HFFc6 (cell line): ENCODE results near the gene TEX51. TPM values are rescaled to one million over a fixed set of nuclear protein-coding genes. Genes with fewer than 3 reads are reported as not detected.

ENCODE experiments used
- DNase-seq: peaks from one replicate; pipeline ENCODE4 v3.0.0-alpha.2; 2018
- H3K27ac Mint-ChIP-seq: 2 replicates; pipeline ENCODE4 v1.8.0; 2020; ENCODE audit warnings: mild to moderate bottlenecking, mixed read lengths
- H3K27me3 Mint-ChIP-seq: 2 replicates; pipeline ENCODE4 v1.8.0; 2021; ENCODE audit warnings: mild to moderate bottlenecking, moderate library complexity, mixed read lengths; ENCODE audit not compliant: insufficient read depth
- H3K36me3 Mint-ChIP-seq: 2 replicates; pipeline ENCODE4 v1.8.0; 2021; ENCODE audit warnings: low read depth, mixed read lengths
- H3K4me1 Mint-ChIP-seq: 2 replicates; pipeline ENCODE4 v1.8.0; 2020; ENCODE audit warnings: low read depth, mixed read lengths
- H3K4me3 Mint-ChIP-seq: 2 replicates; pipeline ENCODE4 v1.8.0; 2020; ENCODE audit warnings: mild to moderate bottlenecking, moderate library complexity, mixed read lengths
- H3K9me3 Mint-ChIP-seq: 2 replicates; pipeline ENCODE4 v1.8.0; 2020; ENCODE audit warnings: mild to moderate bottlenecking, mixed read lengths
- total RNA-seq, 6 experiments: library from RNA; stranded (reverse); fragmentation: NEBNext Ultra II Directional; extraction: Animal tissue kit (Norgen Biotek cat#: 25700); gene quantifications; 2 replicates in 1 of 6; 3 replicates in 5 of 6; pipeline ENCODE4 v1.2.3, GENCODE V29; 2021
- TF ChIP-seq, protein P1 (sequence below): fragments of 200-600 bp; sonication (generic); IDR thresholded peaks from 2 replicates; pipeline ENCODE4 v1.5.0; 2021; ENCODE audit warnings: antibody characterized with exemption, mild to moderate bottlenecking

TEX51 gene
- total RNA-seq, 6 experiments from 2014 or later = not detected

DNA sequence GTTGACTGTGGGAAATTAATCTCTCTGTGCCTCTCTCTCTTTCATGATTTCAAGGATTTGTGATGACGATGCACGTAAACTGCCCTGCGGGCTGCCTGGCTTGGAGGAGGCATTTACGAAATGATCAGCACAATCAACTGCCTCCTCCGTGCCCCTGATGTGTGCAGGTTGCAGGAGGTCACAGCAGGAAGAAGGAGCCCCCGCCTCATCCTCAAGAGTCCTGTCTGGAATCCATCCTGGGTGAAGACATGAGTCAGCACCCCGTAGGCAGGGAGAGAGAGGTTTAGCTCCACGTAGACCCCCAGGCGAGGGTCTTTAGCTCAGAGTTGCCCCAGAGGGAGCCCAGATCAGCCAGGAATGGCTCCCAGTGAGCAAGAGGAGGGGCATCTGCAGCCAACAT lies 17.1 kb upstream of the TEX51 start:
- no peak for DNase-seq
- Mint-ChIP-seq H3K9me3 (no peaks in the 10 kb centered on the region; the same call in 1 of the 2 replicates), H3K27ac (no peak overlapping the region), H3K27me3 (peaks cover 3% of the 10 kb centered on the region; the same call in 1 of the 2 replicates), H3K36me3 (no peaks in the 10 kb centered on the region), H3K4me3 (no peak overlapping the region), H3K4me1 (0 out of 2 replicates have a peak, but pooled peaks cover 4% of the 10 kb centered on the region)
- TF ChIP-seq, protein P1, sequence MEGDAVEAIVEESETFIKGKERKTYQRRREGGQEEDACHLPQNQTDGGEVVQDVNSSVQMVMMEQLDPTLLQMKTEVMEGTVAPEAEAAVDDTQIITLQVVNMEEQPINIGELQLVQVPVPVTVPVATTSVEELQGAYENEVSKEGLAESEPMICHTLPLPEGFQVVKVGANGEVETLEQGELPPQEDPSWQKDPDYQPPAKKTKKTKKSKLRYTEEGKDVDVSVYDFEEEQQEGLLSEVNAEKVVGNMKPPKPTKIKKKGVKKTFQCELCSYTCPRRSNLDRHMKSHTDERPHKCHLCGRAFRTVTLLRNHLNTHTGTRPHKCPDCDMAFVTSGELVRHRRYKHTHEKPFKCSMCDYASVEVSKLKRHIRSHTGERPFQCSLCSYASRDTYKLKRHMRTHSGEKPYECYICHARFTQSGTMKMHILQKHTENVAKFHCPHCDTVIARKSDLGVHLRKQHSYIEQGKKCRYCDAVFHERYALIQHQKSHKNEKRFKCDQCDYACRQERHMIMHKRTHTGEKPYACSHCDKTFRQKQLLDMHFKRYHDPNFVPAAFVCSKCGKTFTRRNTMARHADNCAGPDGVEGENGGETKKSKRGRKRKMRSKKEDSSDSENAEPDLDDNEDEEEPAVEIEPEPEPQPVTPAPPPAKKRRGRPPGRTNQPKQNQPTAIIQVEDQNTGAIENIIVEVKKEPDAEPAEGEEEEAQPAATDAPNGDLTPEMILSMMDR = no peak

DNA sequence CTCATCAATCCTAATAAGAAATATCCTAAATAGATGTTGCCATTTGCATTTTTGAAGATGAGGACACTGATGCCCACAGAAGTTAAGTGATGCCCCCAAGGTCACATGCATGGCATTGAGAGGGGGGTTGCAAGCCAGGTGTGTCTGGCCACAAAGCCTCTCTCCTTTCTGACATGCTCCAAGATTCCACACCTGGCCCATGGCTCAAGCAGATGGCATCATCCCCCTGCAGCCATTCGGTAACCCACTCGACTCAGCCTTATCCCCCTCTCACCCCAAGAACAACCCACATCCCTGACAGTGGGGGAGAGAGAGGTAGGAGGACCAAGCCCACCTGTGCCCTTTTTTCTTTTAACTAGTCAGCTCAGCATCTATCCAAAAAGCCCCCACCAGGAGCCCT lies 16.5 kb upstream of the TEX51 start:
- H3K4me3 Mint-ChIP-seq = no peak overlapping the region
- no peak overlapping the region for H3K27ac Mint-ChIP-seq
- peaks cover 5% of the 10 kb centered on the region for H3K27me3 Mint-ChIP-seq
- DNase-seq = no peak
- H3K9me3 Mint-ChIP-seq = no peaks in the 10 kb centered on the region
- H3K36me3 Mint-ChIP-seq = no peaks in the 10 kb centered on the region
- TF ChIP-seq, protein P1 = no peak
- H3K4me1 Mint-ChIP-seq = 0 out of 2 replicates have a peak, but pooled peaks cover 5% of the 10 kb centered on the region

DNA sequence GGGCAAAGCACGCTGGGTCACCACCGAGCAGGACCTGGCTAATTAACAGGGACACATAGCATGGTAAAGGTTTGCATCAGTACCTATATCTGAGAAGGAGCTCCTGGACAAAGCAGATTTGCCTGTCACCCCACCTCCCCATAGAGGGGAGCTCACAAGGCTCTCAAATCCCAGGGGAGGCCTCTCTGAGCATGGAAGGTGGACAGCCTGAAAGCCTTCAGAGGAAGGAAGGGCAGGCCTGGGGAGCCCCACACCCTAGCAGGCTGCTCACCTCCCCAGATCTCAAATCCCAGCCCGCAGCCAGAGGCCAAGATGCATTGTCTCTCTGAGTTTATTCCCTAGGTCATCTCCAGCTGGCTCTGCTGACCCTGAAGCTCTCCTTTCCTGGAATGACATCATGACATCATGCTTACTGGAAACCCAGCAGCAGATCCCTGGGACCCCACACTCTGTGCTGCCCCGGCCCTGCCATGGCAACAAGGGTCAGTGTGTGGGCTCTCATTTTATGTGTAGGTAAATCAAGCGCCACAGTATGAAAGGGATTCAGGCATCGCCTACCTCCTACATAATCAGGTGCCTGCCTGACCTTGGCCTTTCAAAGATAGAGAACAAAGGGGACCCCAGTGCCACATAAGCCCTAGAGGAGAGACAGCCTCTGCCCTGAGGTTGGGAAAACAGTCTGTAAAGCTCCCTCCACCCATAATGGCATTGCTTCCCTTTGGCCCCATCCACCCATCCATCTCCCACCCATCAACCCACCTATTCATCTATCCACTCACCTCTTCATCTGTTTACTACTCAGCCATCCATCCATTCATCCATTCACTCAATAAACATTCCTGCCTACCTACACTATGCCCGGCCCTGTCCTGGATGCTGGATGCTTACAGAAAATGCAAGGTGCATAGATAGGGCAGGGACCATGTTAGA lies 15.7 kb upstream of the TEX51 start:
- no peak overlapping the region for H3K4me3 Mint-ChIP-seq
- 0 out of 2 replicates have a peak, but pooled peaks cover 5% of the 10 kb centered on the region for H3K4me1 Mint-ChIP-seq
- H3K9me3 Mint-ChIP-seq = no peaks in the 10 kb centered on the region
- peaks cover 13% of the 10 kb centered on the region for H3K27me3 Mint-ChIP-seq
- no peak overlapping the region for H3K27ac Mint-ChIP-seq
- no peaks in the 10 kb centered on the region for H3K36me3 Mint-ChIP-seq
- TF ChIP-seq, protein P1 = no peak
- DNase-seq = no peak

DNA sequence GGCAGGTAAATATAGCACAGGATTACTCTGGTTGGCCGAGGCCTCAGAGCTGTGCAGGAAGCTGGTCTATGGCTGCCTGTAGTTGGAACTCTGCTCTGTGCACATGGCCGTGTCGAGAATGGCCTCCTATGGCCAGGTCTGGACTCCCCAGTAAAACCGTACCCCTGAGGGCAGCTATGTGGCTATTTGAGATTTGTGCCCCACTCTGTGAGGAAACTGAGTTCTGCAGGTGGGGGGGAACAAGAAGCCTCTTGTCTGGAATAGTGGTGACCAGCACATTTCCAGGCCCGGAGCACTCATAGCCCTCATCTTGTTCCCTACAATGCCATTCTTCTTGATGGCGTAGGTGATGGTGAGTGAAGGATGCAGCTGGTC lies 15.0 kb upstream of the TEX51 start:
- Mint-ChIP-seq H3K27me3 (peaks cover 18% of the 10 kb centered on the region), H3K27ac (no peak overlapping the region), H3K9me3 (no peaks in the 10 kb centered on the region), H3K4me1 (0 out of 2 replicates have a peak, but pooled peaks cover 5% of the 10 kb centered on the region), H3K36me3 (no peaks in the 10 kb centered on the region), H3K4me3 (no peak overlapping the region)
- DNase-seq = no peak
- TF ChIP-seq, protein P1 = no peak

DNA sequence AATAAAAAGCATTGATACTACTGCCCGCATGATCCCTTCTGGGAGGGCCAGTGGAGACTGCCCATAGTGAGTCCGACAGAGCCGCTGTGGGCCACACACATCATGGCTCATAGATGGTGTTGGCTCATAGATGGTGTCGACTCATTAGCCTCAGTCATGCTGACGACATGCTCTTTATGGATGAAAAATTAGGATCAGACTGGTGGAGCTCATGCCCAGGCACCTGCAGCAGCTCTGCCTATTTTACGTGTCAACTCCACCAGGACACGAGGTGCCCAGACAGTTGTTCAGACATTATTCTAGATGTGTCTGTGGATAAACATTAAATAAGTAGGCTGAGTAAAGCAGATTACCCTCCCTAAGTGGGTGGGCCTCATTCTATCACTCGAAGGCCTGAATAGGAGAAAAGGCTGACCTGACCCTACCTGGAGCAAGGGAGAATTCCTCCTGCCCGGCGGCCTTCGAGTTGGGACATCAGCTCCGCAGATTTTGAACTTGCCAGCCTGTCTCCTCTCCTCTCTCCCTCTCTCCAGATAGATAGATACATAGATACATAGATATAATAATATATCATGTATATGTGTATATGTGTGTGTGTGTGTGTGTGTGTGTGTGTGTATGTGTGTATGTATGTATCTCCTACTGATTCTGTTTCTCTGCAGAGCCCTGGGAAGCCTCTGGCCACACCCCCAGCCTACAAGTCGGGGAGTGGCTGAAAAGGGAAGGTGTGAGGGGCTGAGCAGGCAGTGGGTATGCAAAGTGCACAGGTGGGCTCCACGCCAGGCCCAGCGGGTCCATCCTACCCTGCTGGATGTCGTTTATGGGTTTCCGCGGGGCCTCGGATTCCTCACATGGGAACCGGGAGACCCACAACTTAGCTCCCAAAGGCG lies 13.6 kb upstream of the TEX51 start:
- Mint-ChIP-seq H3K9me3 (no peaks in the 10 kb centered on the region), H3K4me3 (no peak overlapping the region), H3K36me3 (no peaks in the 10 kb centered on the region), H3K27ac (no peak overlapping the region), H3K4me1 (0 out of 2 replicates have a peak, but pooled peaks cover 5% of the 10 kb centered on the region), H3K27me3 (peaks cover 18% of the 10 kb centered on the region)
- no peak for DNase-seq
- TF ChIP-seq, protein P1 = no peak
